SK-N-SH (cell line): ENCODE measurements around the gene IQGAP2. TPM values are rescaled to one million over a fixed set of nuclear protein-coding genes. Genes with fewer than 3 reads are reported as not detected.

Source experiments
- CTCF ChIA-PET: fragments of 300-600, 350-600 bp; formaldehyde crosslinking; extraction: SDS; loops from one replicate; lab custom pipeline; 2021; lab: Yijun Ruan, JAX
- POLR2A ChIA-PET: fragments of 350-600 bp; sonication (Branson Sonifier 250); formaldehyde crosslinking; extraction: SDS; loops from one replicate; lab custom pipeline; 2020; ENCODE audit warnings: antibody characterized with exemption, inconsistent platforms; lab: Yijun Ruan, JAX
- DNase-seq: peaks from one replicate; pipeline ENCODE4 v3.0.0; 2012
- H2AFZ ChIP-seq: fragments of 200-600 bp; sonication (generic); 2 replicates; pipeline ENCODE4 v1.8.1; 2016; ENCODE audit warnings: antibody characterized with exemption, mild to moderate bottlenecking, low read depth
- H3F3A ChIP-seq: fragments of 200-600 bp; sonication (generic); replicated peaks from 2 replicates; pipeline ENCODE3; 2016; ENCODE audit warnings: antibody characterized with exemption, mild to moderate bottlenecking; ENCODE audit not compliant: insufficient read depth
- H3K27ac ChIP-seq, 2 experiments: fragments of 200-500 bp in 1 of 2; fragments of 200-600 bp in 1 of 2; sonication (Bioruptor generic) in 1 of 2; sonication (generic), shearing (Covaris generic) in 1 of 2; 2 replicates each; pipeline versions ENCODE4 v1.5.1 to v1.6.1; 2014 to 2016; ENCODE audit warnings: low read depth in 2 of 2, inconsistent platforms in 1 of 2, low read length in 1 of 2, mild to moderate bottlenecking in 1 of 2, mixed read lengths in 1 of 2
- H3K27me3 ChIP-seq: fragments of 200-600 bp; sonication (generic), shearing (Covaris generic); 2 replicates; pipeline ENCODE4 v1.6.1; 2016; ENCODE audit warnings: mixed run types; ENCODE audit not compliant: insufficient read depth
- H3K36me3 ChIP-seq, 2 experiments: fragments of 200-500 bp in 1 of 2; fragments of 200-600 bp in 1 of 2; sonication (Bioruptor generic) in 1 of 2; sonication (generic) in 1 of 2; replicated peaks in 1 of 2; 2 replicates each; pipeline versions ENCODE3 to v1.5.1; 2014 to 2016; ENCODE audit warnings: low read length in 1 of 2, mild to moderate bottlenecking in 1 of 2; ENCODE audit not compliant: insufficient read depth in 2 of 2, control insufficient read depth in 1 of 2
- H3K4me1 ChIP-seq, 2 experiments: fragments of 200-500 bp in 1 of 2; fragments of 200-600 bp in 1 of 2; sonication (Bioruptor generic) in 1 of 2; sonication (generic), shearing (Covaris generic) in 1 of 2; 2 replicates each; pipeline versions ENCODE4 v1.5.1 to v1.6.1; 2014 to 2016; ENCODE audit warnings: low read depth in 1 of 2, low read length in 1 of 2, mixed run types in 1 of 2; ENCODE audit not compliant: insufficient read depth in 2 of 2, control insufficient read depth in 1 of 2
- H3K4me2 ChIP-seq: fragments of 200-600 bp; sonication (generic), shearing (Covaris generic); 2 replicates; pipeline ENCODE4 v1.6.1; 2017; ENCODE audit warnings: mixed run types
- H3K4me3 ChIP-seq, 2 experiments: fragments of 200-500 bp in 1 of 2; fragments of 200-600 bp in 1 of 2; sonication (Bioruptor generic) in 1 of 2; sonication (generic), shearing (Covaris generic) in 1 of 2; 2 replicates each; pipeline versions ENCODE4 v1.5.1 to v1.8.1; 2014 to 2016; ENCODE audit warnings: low read depth in 2 of 2, inconsistent platforms in 1 of 2, low read length in 1 of 2, mild to moderate bottlenecking in 1 of 2, mixed read lengths in 1 of 2, moderate library complexity in 1 of 2
- H3K79me2 ChIP-seq: fragments of 200-600 bp; sonication (generic); 2 replicates; pipeline ENCODE4 v1.8.1; 2017; ENCODE audit warnings: mild to moderate bottlenecking; ENCODE audit not compliant: insufficient read depth
- H3K9ac ChIP-seq: fragments of 200-600 bp; sonication (generic); 2 replicates; pipeline ENCODE4 v1.6.1; 2017; ENCODE audit warnings: mixed run types
- H3K9me2 ChIP-seq: fragments of 200-600 bp; sonication (generic); 2 replicates; pipeline ENCODE4 v1.6.1; 2017; ENCODE audit warnings: mixed run types
- H3K9me3 ChIP-seq: fragments of 200-600 bp; sonication (generic); 2 replicates; pipeline ENCODE4 v1.6.1; 2017; ENCODE audit warnings: mixed run types, mild to moderate bottlenecking, moderate library complexity
- H4K20me1 ChIP-seq: fragments of 200-600 bp; sonication (generic); 2 replicates; pipeline ENCODE4 v1.6.1; 2017; ENCODE audit warnings: mild to moderate bottlenecking, mixed run types; ENCODE audit not compliant: insufficient read depth
- ELF1 ChIP-seq: IDR thresholded peaks from 2 replicates; pipeline ENCODE4 v1.4.0; 2012
- EZH2phosphoT487 ChIP-seq: fragments of 200-600 bp; sonication (generic); IDR thresholded peaks from 2 replicates; pipeline ENCODE4 v1.6.1; 2017; ENCODE audit warnings: low read depth, mixed run types, mild to moderate bottlenecking, antibody characterized with exemption, moderate library complexity, borderline replicate concordance
- FOSL2 ChIP-seq: IDR thresholded peaks from 2 replicates; pipeline ENCODE4 v1.4.0; 2012; ENCODE audit warnings: low read depth, mild to moderate bottlenecking, moderate library complexity, borderline replicate concordance
- POLR2AphosphoS5 ChIP-seq: IDR thresholded peaks from 2 replicates; pipeline ENCODE4 v1.6.1; 2012; ENCODE audit warnings: low read depth, low read length
- RAD21 ChIP-seq: IDR thresholded peaks from 2 replicates; pipeline ENCODE4 v1.6.1; 2012; ENCODE audit warnings: mild to moderate bottlenecking, low read length
- RXRA ChIP-seq: IDR thresholded peaks from 2 replicates; pipeline ENCODE4 v1.4.0; 2012; ENCODE audit warnings: low read depth, mild to moderate bottlenecking, borderline replicate concordance
- TCF12 ChIP-seq: IDR thresholded peaks from 2 replicates; pipeline ENCODE4 v1.4.0; 2012
- USF2 ChIP-seq: fragments of 150-350 bp; IDR thresholded peaks from 2 replicates; pipeline ENCODE4 v1.6.1; 2017; ENCODE audit warnings: antibody characterized with exemption, low read length, low read depth, borderline replicate concordance
- YY1 ChIP-seq: IDR thresholded peaks from 2 replicates; pipeline ENCODE4 v1.4.0; 2012; ENCODE audit warnings: low read depth, mild to moderate bottlenecking
- ZBTB33 ChIP-seq: IDR thresholded peaks from 2 replicates; pipeline ENCODE4 v1.4.0; 2012; ENCODE audit warnings: low read depth, borderline replicate concordance
- WGBS: methylation state at CpG from one replicate; pipeline ENCODE4 v1.1.6; 2017; ENCODE audit warnings: low lambda C conversion rate; 5-methylcytosine and 5-hydroxymethylcytosine counted together
- polyA plus RNA-seq, 3 experiments: library from polyadenylated mRNA; depleted of rRNA; stranded (reverse); fragments of >200 nt; gene quantifications; 2 replicates each; pipeline ENCODE4 v1.2.3, GENCODE V29; 2012
- TF ChIP-seq, protein P1 (sequence below): IDR thresholded peaks from 2 replicates; pipeline ENCODE4 v1.6.1; 2012; ENCODE audit warnings: mild to moderate bottlenecking, low read depth, low read length, moderate library complexity
- TF ChIP-seq, protein P2 (sequence below): IDR thresholded peaks from 2 replicates; pipeline ENCODE4; 2012

Gene IQGAP2
- polyA plus RNA-seq, 1 of the 3 experiments (the other 2 are of a cell fraction): 2.1 TPM

GRCh38 chr5:76675364-76675763 lies 272.3 kb downstream of the IQGAP2 start:
- Histone ChIP-seq H4K20me1 (no peaks in the 10 kb centered on the region), H3K27me3 (no peaks in the 10 kb centered on the region), H2AFZ (no peak overlapping the region), H3K36me3 (no peaks in the 10 kb centered on the region), H3K9ac (no peak overlapping the region), H3K4me3 (no peak overlapping the region), H3K9me3 (no peaks in the 10 kb centered on the region), H3K9me2 (no peaks in the 10 kb centered on the region), H3K27ac (no peak overlapping the region), H3K4me1 (peaks cover 0 to 7% of the 10 kb centered on the region in 2 experiments; a peak in 2 of 4 replicates), H3F3A (no peaks in the 10 kb centered on the region), H3K79me2 (no peaks in the 10 kb centered on the region), H3K4me2 (no peak overlapping the region)
- POLR2A ChIA-PET: no interaction called here
- whole genome bisulfite sequencing: 92% methylated on average over 1 of the region's 1 CpG
- DNase-seq: no peak
- CTCF ChIA-PET: no interaction called here
- no peak for TF ChIP-seq FOSL2
- no peak for TF ChIP-seq YY1
- no peak for TF ChIP-seq RXRA
- no peak for TF ChIP-seq POLR2AphosphoS5
- no peak for TF ChIP-seq TCF12
- no peak for TF ChIP-seq RAD21
- TF ChIP-seq USF2: no peak
- no peak for TF ChIP-seq ELF1
- TF ChIP-seq, protein P1, sequence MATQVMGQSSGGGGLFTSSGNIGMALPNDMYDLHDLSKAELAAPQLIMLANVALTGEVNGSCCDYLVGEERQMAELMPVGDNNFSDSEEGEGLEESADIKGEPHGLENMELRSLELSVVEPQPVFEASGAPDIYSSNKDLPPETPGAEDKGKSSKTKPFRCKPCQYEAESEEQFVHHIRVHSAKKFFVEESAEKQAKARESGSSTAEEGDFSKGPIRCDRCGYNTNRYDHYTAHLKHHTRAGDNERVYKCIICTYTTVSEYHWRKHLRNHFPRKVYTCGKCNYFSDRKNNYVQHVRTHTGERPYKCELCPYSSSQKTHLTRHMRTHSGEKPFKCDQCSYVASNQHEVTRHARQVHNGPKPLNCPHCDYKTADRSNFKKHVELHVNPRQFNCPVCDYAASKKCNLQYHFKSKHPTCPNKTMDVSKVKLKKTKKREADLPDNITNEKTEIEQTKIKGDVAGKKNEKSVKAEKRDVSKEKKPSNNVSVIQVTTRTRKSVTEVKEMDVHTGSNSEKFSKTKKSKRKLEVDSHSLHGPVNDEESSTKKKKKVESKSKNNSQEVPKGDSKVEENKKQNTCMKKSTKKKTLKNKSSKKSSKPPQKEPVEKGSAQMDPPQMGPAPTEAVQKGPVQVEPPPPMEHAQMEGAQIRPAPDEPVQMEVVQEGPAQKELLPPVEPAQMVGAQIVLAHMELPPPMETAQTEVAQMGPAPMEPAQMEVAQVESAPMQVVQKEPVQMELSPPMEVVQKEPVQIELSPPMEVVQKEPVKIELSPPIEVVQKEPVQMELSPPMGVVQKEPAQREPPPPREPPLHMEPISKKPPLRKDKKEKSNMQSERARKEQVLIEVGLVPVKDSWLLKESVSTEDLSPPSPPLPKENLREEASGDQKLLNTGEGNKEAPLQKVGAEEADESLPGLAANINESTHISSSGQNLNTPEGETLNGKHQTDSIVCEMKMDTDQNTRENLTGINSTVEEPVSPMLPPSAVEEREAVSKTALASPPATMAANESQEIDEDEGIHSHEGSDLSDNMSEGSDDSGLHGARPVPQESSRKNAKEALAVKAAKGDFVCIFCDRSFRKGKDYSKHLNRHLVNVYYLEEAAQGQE: no peak
- no peak for TF ChIP-seq EZH2phosphoT487

GRCh38 chr5:76677849-76678472 lies 274.9 kb downstream of the IQGAP2 start:
- TF ChIP-seq YY1: no peak
- no peak for TF ChIP-seq ZBTB33
- TF ChIP-seq, protein P2, sequence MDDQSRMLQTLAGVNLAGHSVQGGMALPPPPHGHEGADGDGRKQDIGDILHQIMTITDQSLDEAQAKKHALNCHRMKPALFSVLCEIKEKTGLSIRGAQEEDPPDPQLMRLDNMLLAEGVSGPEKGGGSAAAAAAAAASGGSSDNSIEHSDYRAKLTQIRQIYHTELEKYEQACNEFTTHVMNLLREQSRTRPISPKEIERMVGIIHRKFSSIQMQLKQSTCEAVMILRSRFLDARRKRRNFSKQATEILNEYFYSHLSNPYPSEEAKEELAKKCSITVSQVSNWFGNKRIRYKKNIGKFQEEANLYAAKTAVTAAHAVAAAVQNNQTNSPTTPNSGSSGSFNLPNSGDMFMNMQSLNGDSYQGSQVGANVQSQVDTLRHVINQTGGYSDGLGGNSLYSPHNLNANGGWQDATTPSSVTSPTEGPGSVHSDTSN: no peak
- Histone ChIP-seq H3K36me3 (no peaks in the 10 kb centered on the region), H2AFZ (no peak overlapping the region), H3K27ac (no peak overlapping the region), H3K9ac (no peak overlapping the region), H3K79me2 (no peaks in the 10 kb centered on the region), H3K9me3 (no peaks in the 10 kb centered on the region), H3K4me2 (no peak overlapping the region), H4K20me1 (no peaks in the 10 kb centered on the region), H3K9me2 (no peaks in the 10 kb centered on the region), H3K4me1 (peaks cover 0 to 7% of the 10 kb centered on the region in 2 experiments; a peak in 2 of 4 replicates), H3K4me3 (no peak overlapping the region), H3K27me3 (no peaks in the 10 kb centered on the region), H3F3A (no peaks in the 10 kb centered on the region)
- 96% methylated on average over 8 of the region's 8 CpGs for WGBS
- POLR2A ChIA-PET: no interaction called here
- DNase-seq: no peak
- CTCF ChIA-PET: interaction anchor here (1.1 kb wide), 1 partner anchor 96 kb away, joined by 3 read pairs; no protein-coding TSS in a partner anchor
